ENCODE results near the gene ACAA1. TPM values are rescaled to one million over a fixed set of nuclear protein-coding genes. Genes with fewer than 3 reads are reported as not detected.

ACAA1 gene
- total and polyA plus RNA-seq, 9 of the 15 experiments (the other 6 are each of a cell fraction or from before 2014, with no cell fraction given): 4.0 to 88.9 (median 57.2) TPM

GRCh38 chr3:38085943-38086324, 51.0 kb downstream of the ACAA1 start:
- Histone ChIP-seq H3K9me1 (ENCODE audit: control insufficient read depth, insufficient read depth, low read length) (peaks cover 2% of the 10 kb centered on the region), H3K9ac (ENCODE audit: insufficient read depth in 1 of 2, low read depth in 2 of 2, low read length in 2 of 2) (peak overlapping the region in 1 of 2 experiments; percentile 10; a peak in 1 of 4 replicates), H3K36me3 (ENCODE audit: control insufficient read depth, insufficient read depth, low read length) (no peaks in the 10 kb centered on the region), H3K27me3 (ENCODE audit: control insufficient read depth in 2 of 2, insufficient read depth in 2 of 2, low read length in 2 of 2) (peaks cover 17 to 21% of the 10 kb centered on the region in 2 experiments; a peak in 4 of 5 replicates), H3K4me1 (replicated peaks in 1 of 2; ENCODE audit: control insufficient read depth in 2 of 2, insufficient read depth in 2 of 2, low read length in 2 of 2) (no peaks in the 10 kb centered on the region), H3K4me2 (ENCODE audit: insufficient read depth, low read length) (no peak overlapping the region), H3K4me3 (no peak overlapping the region), H3K79me2 (ENCODE audit: control insufficient read depth, insufficient read depth, low read length) (no peaks in the 10 kb centered on the region), H4K20me1 (replicated peaks; ENCODE audit: control insufficient read depth, insufficient read depth, low read length) (no peaks in the 10 kb centered on the region), H3K27ac (ENCODE audit: extremely low read depth, low read depth, low read length) (no peak overlapping the region), H2AFZ (ENCODE audit: low read depth, low read length) (no peak overlapping the region), H3K9me3 (replicated peaks; ENCODE audit: control insufficient read depth, insufficient read depth, low read depth, low read length) (peaks cover 7% of the 10 kb centered on the region)
- ChIA-PET CTCF (ENCODE audit: low intra/inter-chr PET ratio) (no interaction called here), POLR2A (no interaction called here)
- intact Hi-C loops (cut with micrococcal nuclease): no loop called here
- FAIRE-seq (no peak), ATAC-seq (peak; percentile 51; the same call in 2 of the 3 replicates), DNase-seq (ENCODE audit: extremely low read depth in 1 of 4, low spot score in 3 of 4) (no peak)
- BruUV-seq (replicated peaks): no TSS peak
- TF ChIP-seq PURB (CRISPR knock-in tag; IDR thresholded peaks at IDR 0.05; ENCODE audit: low read depth) (no peak), ZNF143 (CRISPR knock-in tag; IDR thresholded peaks at IDR 0.05) (no peak), TEAD4 (IDR thresholded peaks at IDR 0.05; ENCODE audit: low read length) (no peak), TEAD4 (CRISPR knock-in tag; IDR thresholded peaks at IDR 0.05; ENCODE audit: borderline replicate concordance) (no peak), ZNF165 (CRISPR knock-in tag; IDR thresholded peaks at IDR 0.05; ENCODE audit: borderline replicate concordance) (no peak), NR2F6 (CRISPR knock-in tag; IDR thresholded peaks at IDR 0.05) (no peak), FOXM1 (IDR thresholded peaks at IDR 0.05; ENCODE audit: low read depth) (no peak), FOXM1 (CRISPR knock-in tag; IDR thresholded peaks at IDR 0.05; ENCODE audit: low read depth) (no peak), KHSRP (IDR thresholded peaks at IDR 0.05) (no peak), SP2 (IDR thresholded peaks at IDR 0.05; ENCODE audit: extremely low read depth, low read depth, low read length, poor library complexity, severe bottlenecking) (no peak), FOXJ2 (tag; IDR thresholded peaks at IDR 0.05) (no peak)
- TF ChIP-seq, protein P1, sequence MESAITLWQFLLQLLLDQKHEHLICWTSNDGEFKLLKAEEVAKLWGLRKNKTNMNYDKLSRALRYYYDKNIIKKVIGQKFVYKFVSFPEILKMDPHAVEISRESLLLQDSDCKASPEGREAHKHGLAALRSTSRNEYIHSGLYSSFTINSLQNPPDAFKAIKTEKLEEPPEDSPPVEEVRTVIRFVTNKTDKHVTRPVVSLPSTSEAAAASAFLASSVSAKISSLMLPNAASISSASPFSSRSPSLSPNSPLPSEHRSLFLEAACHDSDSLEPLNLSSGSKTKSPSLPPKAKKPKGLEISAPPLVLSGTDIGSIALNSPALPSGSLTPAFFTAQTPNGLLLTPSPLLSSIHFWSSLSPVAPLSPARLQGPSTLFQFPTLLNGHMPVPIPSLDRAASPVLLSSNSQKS (CRISPR knock-in tag; IDR thresholded peaks at IDR 0.05): no peak
- TF ChIP-seq, protein P2, sequence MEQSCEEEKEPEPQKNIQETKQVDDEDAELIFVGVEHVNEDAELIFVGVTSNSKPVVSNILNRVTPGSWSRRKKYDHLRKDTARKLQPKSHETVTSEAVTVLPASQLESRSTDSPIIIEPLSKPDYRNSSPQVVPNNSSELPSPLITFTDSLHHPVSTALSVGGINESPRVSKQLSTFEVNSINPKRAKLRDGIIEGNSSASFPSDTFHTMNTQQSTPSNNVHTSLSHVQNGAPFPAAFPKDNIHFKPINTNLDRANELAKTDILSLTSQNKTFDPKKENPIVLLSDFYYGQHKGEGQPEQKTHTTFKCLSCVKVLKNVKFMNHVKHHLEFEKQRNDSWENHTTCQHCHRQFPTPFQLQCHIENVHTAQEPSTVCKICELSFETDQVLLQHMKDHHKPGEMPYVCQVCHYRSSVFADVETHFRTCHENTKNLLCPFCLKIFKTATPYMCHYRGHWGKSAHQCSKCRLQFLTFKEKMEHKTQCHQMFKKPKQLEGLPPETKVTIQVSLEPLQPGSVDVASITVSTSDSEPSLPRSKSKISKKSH (CRISPR knock-in tag; IDR thresholded peaks at IDR 0.05): no peak
- in situ Hi-C loops (cut with MboI): no loop called here
- 0% methylated on average over 1 of the region's 1 CpG for WGBS (ENCODE audit: insufficient coverage, low coverage, missing lambda C conversion rate)

Measured in K562 (cell line).